Measurements from ENCODE around the gene HHAT.

HHAT gene

GRCh38 chr1:210605099-210605498 is 276.4 kb downstream of the HHAT start:
- DNase-seq, result no peak

GRCh38 chr1:210607361-210607760 is 278.7 kb downstream of the HHAT start:
- no peak for DNase-seq

- DNase-seq, result no peak
Observed at GRCh38 chr1:210608767-210609166, 280.1 kb downstream of the HHAT start.

GRCh38 chr1:210616356-210616755 is 287.7 kb downstream of the HHAT start:
- no peak for DNase-seq

GRCh38 chr1:210617293-210617692 is 288.6 kb downstream of the HHAT start:
- DNase-seq, result no peak

- DNase-seq, result no peak
Observed at GRCh38 chr1:210618369-210618768, 289.7 kb downstream of the HHAT start.

- no peak for DNase-seq
Observed at GRCh38 chr1:210620867-210621488, 292.3 kb downstream of the HHAT start.

GRCh38 chr1:210621712-210622111 is 293.0 kb downstream of the HHAT start:
- DNase-seq, result no peak

- DNase-seq, result no peak
Observed at GRCh38 chr1:210624722-210625121, 296.0 kb downstream of the HHAT start.

GRCh38 chr1:210625715-210626114 is 297.0 kb downstream of the HHAT start:
- DNase-seq, result no peak

GRCh38 chr1:210626341-210626740 is 297.6 kb downstream of the HHAT start:
- DNase-seq, result no peak

- DNase-seq, result no peak
Observed at GRCh38 chr1:210627755-210628154, 299.1 kb downstream of the HHAT start.

- DNase-seq, result no peak
Observed at GRCh38 chr1:210629276-210629675, 300.6 kb downstream of the HHAT start.

GRCh38 chr1:210631399-210631798 is 302.7 kb downstream of the HHAT start:
- no peak for DNase-seq

- DNase-seq, result no peak
Observed at GRCh38 chr1:210633140-210633539, 304.4 kb downstream of the HHAT start.

- DNase-seq, result no peak
Observed at GRCh38 chr1:210633636-210634035, 304.9 kb downstream of the HHAT start.

GRCh38 chr1:210635108-210635507 is 306.4 kb downstream of the HHAT start:
- DNase-seq, result no peak

- no peak for DNase-seq
Observed at GRCh38 chr1:210641582-210641981, 312.9 kb downstream of the HHAT start.

- no peak for DNase-seq
Observed at GRCh38 chr1:210645582-210646257, 317.0 kb downstream of the HHAT start.

GRCh38 chr1:210646258-210646616 is 317.5 kb downstream of the HHAT start:
- DNase-seq, result no peak

- peak; percentile 72 for DNase-seq
Observed at GRCh38 chr1:210647406-210648333, 319.0 kb downstream of the HHAT start.

- DNase-seq, result no peak
Observed at GRCh38 chr1:210648588-210649269, 320.0 kb downstream of the HHAT start.

- no peak for DNase-seq
Observed at GRCh38 chr1:210650403-210650802, 321.7 kb downstream of the HHAT start.

Data from fibroblast of skin of back (primary cell).